PFSK-1 (cell line): ENCODE results near the gene RAB9A.
A peak's percentile ranks its signal among the peaks of the same experiment; 100 is the strongest.

Source experiments
- FOXP2 ChIP-seq: optimal IDR thresholded peaks from 2 replicates; pipeline ENCODE3; 2011; ENCODE audit warnings: borderline replicate concordance, control low read depth, inconsistent platforms; ENCODE audit not compliant: insufficient read depth; ENCODE audit errors: extremely low read length, extremely low read depth
- POLR2AphosphoS5 ChIP-seq: IDR thresholded peaks from 2 replicates; pipeline ENCODE4 v1.6.1; 2012; ENCODE audit warnings: low read depth, mild to moderate bottlenecking, control low read depth, low read length, moderate library complexity
- SIN3A ChIP-seq: IDR thresholded peaks from 2 replicates; pipeline ENCODE4 v1.6.1; 2012; ENCODE audit warnings: mild to moderate bottlenecking, low read length, moderate library complexity, borderline replicate concordance; ENCODE audit not compliant: insufficient read depth
- TAF1 ChIP-seq: IDR thresholded peaks from 2 replicates; pipeline ENCODE4 v1.6.1; 2012; ENCODE audit warnings: low read length, control low read depth, borderline replicate concordance; ENCODE audit not compliant: insufficient read depth
- TF ChIP-seq, protein P1 (sequence below), 2 experiments: IDR thresholded peaks; 2 replicates each; pipeline versions ENCODE4 v1.6.1 to v1.8.0; 2011 to 2012; ENCODE audit warnings: low read depth in 2 of 2, low read length in 2 of 2, control low read depth in 1 of 2, inconsistent platforms in 1 of 2, mild to moderate bottlenecking in 1 of 2, moderate library complexity in 1 of 2; ENCODE audit not compliant: insufficient read depth in 1 of 2

The RAB9A gene

DNA sequence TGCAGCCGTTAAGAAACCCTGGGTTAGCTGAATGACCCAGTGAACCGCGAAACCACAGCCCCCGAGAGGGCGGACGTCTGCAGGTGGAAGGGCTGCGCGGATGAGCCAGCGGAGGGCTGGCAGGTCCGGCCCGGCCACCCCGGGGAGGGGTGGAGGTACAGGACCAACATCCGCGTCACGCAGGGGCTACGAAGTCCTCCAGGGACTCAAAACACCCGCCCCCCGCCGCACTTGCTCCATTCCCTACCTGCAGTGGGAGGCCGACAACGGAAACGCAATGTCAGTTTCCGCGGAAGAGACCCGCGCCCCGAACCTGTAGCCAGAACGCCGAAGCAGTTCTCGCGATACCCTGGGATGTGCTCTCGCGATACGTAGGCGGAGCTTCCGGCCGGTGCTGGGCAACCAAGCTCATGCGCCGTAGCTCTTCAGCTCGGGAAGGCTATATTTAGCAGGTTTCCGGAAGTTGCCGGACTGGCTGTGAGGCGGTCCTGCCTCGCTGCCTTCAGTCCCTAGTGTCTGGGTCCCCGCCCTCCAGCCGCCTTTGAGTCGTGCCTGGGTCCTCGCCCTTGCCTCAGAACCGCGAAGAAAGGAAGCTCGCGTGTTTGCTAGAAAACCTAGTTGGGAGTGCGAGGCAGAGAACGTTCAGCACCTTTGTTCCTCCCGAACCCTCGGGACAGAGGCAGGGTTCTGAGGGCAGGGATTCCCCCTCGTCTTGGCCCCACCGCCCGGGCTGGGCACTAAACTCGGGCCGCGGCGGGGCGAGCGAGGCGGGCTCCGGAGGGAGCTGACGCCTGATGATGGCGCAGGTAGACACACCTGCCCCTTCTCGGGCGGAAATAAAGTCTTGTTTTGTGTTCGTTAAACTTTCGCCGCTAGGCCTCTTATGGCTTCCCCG is 45.6 kb downstream of the RAB9A start, which contains the start of the genes OFD1 and TRAPPC2:
OFD1 (plus strand) TSS at position 471 of the 895 bp plus-strand sequence; CDS start at position 795, 324 bp downstream.
TRAPPC2 (minus strand) TSS at position 343 of the 895 bp plus-strand sequence. CDS start 14,657 bp downstream, outside the sequence.
- TF ChIP-seq FOXP2 (peak; percentile 27), POLR2AphosphoS5 (peak; percentile 68), SIN3A (peak; percentile 39; the same call in 1 of the 2 replicates)
- TF ChIP-seq, protein P1, sequence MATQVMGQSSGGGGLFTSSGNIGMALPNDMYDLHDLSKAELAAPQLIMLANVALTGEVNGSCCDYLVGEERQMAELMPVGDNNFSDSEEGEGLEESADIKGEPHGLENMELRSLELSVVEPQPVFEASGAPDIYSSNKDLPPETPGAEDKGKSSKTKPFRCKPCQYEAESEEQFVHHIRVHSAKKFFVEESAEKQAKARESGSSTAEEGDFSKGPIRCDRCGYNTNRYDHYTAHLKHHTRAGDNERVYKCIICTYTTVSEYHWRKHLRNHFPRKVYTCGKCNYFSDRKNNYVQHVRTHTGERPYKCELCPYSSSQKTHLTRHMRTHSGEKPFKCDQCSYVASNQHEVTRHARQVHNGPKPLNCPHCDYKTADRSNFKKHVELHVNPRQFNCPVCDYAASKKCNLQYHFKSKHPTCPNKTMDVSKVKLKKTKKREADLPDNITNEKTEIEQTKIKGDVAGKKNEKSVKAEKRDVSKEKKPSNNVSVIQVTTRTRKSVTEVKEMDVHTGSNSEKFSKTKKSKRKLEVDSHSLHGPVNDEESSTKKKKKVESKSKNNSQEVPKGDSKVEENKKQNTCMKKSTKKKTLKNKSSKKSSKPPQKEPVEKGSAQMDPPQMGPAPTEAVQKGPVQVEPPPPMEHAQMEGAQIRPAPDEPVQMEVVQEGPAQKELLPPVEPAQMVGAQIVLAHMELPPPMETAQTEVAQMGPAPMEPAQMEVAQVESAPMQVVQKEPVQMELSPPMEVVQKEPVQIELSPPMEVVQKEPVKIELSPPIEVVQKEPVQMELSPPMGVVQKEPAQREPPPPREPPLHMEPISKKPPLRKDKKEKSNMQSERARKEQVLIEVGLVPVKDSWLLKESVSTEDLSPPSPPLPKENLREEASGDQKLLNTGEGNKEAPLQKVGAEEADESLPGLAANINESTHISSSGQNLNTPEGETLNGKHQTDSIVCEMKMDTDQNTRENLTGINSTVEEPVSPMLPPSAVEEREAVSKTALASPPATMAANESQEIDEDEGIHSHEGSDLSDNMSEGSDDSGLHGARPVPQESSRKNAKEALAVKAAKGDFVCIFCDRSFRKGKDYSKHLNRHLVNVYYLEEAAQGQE (IDR thresholded peaks at IDR 0.05; ENCODE audit: insufficient read depth in 1 of 2, low read depth in 2 of 2, low read length in 2 of 2): no peak

DNA sequence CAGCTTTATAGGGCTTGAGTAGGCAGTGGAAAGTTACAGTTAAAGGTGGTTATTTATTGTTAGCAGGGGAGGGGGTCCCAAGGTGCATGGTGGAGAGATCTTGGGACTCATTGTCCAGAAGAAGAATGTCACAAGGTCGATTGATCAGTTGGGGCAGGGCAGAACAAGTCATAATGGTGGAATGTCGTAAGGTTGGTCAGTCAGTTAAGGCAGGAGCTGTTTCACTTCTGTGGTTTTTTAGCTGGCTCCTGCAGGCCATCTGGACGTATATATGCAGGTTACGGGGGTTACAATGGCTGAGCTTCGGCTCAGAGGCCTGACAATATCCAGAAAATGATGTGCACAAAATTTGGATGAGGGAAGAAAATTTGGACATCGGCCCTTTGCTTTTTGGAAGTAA is 52.8 kb downstream of the RAB9A start:
- TF ChIP-seq, protein P1 (IDR thresholded peaks at IDR 0.05; ENCODE audit: insufficient read depth in 1 of 2, low read depth in 2 of 2, low read length in 2 of 2): no peak
- no peak for TF ChIP-seq SIN3A
- no peak for TF ChIP-seq FOXP2
- TF ChIP-seq TAF1: no peak
- TF ChIP-seq POLR2AphosphoS5: no peak

DNA sequence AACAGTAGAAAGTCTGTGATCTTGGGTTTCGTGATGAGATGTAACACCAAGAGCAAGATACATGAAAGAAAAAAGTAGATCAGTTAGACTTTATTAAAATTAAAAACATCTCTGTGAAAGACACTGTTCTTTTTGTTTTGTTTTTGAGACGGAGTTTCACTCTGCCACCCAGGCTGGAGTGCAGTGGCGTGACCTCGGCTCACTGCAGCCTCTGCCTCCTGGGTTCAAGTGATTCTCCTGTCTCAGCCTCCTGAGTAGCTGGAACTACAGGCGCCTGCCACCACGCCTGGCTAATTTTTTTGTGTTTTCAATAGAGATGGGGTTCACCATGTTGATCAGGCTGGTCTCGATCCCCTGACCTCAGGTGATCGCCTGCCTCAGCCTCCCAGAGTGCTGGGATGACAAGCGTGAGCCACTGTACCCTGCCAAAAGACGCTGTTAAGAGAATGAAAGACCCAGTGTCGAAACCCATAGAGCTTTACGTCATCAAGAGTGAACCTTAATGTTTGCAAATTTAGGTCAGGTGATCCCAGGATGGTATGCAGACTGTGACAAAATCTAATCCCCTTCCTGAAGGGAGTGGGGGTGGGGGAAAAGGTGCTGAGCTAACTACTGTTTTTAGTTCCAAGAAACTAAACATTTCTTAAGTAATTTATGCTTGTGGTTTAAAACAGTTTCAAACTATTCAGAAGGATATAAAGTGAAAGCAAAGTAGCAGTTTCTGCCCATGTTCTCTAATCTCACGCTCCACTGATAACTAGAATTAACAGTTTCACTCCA is 53.7 kb downstream of the RAB9A start:
- TF ChIP-seq FOXP2: no peak
- no peak for TF ChIP-seq SIN3A

DNA sequence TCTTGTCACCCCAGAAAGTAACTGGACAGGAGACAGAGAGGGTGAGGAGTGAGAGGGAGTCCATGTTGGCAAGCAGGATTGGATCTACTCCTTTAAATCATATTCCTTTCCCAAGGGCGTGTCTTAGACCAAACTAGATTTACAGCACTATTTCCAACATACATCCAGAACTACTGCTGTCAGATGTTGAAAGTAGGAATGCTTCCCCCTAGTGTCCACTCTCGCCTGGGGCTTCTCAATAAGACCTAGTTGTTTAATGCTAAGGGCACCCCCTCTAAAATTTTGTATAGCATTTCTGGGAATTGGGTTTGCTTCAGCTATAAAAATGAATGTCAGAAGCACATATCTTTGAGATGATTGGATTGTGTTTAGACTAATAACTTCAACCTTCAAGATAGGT is 58.9 kb downstream of the RAB9A start:
- TF ChIP-seq FOXP2 (no peak), SIN3A (no peak), TAF1 (no peak), POLR2AphosphoS5 (no peak)
- TF ChIP-seq, protein P1 (IDR thresholded peaks at IDR 0.05; ENCODE audit: insufficient read depth in 1 of 2, low read depth in 2 of 2, low read length in 2 of 2): no peak

DNA sequence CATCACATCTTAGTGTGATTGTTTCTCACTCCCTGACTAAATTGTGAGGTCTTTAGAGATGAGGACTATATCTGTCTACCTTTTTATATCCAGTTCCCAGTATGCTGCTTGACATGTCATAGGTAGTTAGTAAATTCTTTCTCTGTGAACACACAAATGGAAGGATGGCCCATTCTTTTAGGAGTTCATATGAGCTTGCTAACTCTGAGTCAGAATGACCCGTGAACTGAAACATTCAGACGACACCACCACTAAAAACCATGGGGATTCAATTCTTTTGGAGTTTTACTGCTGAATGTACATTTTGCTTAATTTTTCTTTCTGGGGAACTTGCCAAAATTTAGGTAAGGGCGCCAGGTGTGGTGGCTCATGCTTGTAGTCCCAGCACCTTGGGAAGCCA is 59.6 kb downstream of the RAB9A start:
- TF ChIP-seq FOXP2 (no peak), SIN3A (no peak), TAF1 (no peak), POLR2AphosphoS5 (no peak)
- TF ChIP-seq, protein P1 (IDR thresholded peaks at IDR 0.05; ENCODE audit: insufficient read depth in 1 of 2, low read depth in 2 of 2, low read length in 2 of 2): no peak
